ENCODE data around the gene HYOU1.
"Not testable (repeated sequence)": the region's sequence is repeated elsewhere in the genome, so short reads cannot be mapped to it uniquely, and the experiment has no call there.

Gene HYOU1, protein sequence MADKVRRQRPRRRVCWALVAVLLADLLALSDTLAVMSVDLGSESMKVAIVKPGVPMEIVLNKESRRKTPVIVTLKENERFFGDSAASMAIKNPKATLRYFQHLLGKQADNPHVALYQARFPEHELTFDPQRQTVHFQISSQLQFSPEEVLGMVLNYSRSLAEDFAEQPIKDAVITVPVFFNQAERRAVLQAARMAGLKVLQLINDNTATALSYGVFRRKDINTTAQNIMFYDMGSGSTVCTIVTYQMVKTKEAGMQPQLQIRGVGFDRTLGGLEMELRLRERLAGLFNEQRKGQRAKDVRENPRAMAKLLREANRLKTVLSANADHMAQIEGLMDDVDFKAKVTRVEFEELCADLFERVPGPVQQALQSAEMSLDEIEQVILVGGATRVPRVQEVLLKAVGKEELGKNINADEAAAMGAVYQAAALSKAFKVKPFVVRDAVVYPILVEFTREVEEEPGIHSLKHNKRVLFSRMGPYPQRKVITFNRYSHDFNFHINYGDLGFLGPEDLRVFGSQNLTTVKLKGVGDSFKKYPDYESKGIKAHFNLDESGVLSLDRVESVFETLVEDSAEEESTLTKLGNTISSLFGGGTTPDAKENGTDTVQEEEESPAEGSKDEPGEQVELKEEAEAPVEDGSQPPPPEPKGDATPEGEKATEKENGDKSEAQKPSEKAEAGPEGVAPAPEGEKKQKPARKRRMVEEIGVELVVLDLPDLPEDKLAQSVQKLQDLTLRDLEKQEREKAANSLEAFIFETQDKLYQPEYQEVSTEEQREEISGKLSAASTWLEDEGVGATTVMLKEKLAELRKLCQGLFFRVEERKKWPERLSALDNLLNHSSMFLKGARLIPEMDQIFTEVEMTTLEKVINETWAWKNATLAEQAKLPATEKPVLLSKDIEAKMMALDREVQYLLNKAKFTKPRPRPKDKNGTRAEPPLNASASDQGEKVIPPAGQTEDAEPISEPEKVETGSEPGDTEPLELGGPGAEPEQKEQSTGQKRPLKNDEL

DNA sequence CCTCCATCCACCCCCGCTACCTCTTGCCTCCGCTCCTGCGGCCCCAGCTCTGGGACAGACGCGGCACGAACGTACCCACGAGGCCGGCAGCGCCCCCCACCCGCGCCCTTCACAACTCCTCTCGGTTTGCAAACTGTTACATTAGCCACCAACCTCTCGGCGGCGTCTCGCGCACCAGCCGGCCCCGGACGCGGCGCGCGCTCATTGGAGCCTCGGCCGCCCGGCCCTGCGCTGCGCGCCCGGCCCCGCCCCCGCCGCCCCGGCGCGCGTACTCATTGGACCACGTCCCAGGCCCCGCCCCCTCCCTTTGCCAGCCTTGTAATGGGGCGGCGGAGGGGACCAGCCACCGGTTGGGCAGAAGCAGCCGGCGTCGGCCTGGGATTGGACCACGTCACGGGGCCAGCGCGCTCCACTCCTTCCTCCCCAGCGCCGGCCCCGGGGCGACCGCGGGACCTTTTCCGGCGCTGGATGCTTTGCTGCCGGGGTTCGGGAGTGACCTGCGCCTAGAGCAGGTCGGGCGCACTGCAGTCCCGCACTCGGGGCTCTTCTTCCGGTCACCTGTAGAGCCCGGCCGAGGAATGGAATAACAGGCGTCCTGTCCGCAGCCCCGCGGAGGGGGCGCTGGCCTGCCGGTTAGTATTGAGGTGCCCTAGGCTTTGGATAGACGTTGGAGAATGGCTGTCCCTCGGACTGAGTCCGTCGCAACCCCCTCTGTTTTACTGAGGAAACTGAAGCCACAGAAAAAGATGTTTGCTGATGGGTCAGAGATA lies at the start of gene HYOU1:
HYOU1 (minus strand) TSS at position 206 of the 770 bp plus-strand sequence. CDS start 1,045 bp downstream, outside the sequence.
- peak; percentile 96 to 97 for DNase-seq (ENCODE audit: low read depth in 2 of 2)
- H3K4me3 ChIP-seq (replicated peaks in 1 of 2; ENCODE audit: low read depth in 2 of 2, low read length in 2 of 2) = peak within 1 kb of the TSS; percentile 87 to 93
- TF ChIP-seq, protein P1, sequence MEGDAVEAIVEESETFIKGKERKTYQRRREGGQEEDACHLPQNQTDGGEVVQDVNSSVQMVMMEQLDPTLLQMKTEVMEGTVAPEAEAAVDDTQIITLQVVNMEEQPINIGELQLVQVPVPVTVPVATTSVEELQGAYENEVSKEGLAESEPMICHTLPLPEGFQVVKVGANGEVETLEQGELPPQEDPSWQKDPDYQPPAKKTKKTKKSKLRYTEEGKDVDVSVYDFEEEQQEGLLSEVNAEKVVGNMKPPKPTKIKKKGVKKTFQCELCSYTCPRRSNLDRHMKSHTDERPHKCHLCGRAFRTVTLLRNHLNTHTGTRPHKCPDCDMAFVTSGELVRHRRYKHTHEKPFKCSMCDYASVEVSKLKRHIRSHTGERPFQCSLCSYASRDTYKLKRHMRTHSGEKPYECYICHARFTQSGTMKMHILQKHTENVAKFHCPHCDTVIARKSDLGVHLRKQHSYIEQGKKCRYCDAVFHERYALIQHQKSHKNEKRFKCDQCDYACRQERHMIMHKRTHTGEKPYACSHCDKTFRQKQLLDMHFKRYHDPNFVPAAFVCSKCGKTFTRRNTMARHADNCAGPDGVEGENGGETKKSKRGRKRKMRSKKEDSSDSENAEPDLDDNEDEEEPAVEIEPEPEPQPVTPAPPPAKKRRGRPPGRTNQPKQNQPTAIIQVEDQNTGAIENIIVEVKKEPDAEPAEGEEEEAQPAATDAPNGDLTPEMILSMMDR (IDR thresholded peaks at IDR 0.05; ENCODE audit: low read depth, low read length) = peak; percentile 29

DNA sequence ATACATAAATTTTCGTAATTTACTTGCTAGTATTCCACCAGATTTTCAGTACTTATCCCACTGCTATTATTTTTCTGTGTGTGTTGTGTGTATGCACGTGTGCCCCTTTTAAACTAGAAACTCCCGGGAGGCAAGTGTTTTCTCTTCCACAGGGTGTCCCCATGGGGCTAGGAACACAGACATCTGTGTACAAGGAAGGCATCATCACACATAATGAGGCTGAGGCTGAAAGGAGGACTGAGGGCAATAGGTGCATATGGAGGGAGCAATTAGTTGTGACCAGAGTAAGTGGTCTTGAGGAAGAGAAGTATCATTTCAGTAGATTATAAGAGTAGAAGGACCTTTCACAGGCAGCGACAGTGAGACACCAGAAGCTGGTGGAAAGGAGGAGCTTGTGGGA lies 46.8 kb upstream of the HYOU1 start:
- TF ChIP-seq, protein P1 (IDR thresholded peaks at IDR 0.05; ENCODE audit: low read depth, low read length) = no peak
- no peak for DNase-seq (ENCODE audit: low read depth in 2 of 2)

DNA sequence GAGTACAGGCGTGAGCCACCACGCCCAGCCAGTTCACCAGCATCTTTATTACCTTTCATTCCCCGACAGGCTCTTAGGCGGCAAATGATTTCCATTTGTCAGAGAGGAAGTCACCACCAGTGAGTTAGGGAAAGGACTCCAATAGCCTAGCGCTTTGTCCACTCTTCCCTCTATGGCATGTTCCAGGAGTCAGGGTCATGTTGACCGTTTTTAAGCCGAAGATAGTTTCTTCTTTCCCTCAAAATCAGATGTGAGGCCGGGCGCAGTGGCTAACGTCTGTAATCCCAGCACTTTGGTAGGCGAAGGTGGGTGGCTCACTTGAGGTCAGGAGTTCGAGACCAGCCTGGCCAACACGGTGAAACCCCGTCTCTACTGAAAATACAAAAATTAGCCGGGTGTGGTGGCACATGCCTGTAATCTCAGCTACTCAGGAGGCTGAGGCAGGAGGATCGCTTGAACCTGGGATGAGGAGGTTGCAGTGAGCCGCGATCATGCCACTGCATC lies 46.2 kb upstream of the HYOU1 start:
- peak overlapping the region in 1 of 2 donors; percentile 87 for H3K4me3 ChIP-seq (replicated peaks in 1 of 2; ENCODE audit: low read depth in 2 of 2, low read length in 2 of 2)
- not testable (repeated sequence) for DNase-seq (ENCODE audit: low read depth in 2 of 2)

More for the DNA sequence above, 46.8 kb upstream of the HYOU1 start:
- H3K4me3 ChIP-seq (replicated peaks in 1 of 2; ENCODE audit: low read depth in 2 of 2, low read length in 2 of 2) = no peak overlapping the region

DNA sequence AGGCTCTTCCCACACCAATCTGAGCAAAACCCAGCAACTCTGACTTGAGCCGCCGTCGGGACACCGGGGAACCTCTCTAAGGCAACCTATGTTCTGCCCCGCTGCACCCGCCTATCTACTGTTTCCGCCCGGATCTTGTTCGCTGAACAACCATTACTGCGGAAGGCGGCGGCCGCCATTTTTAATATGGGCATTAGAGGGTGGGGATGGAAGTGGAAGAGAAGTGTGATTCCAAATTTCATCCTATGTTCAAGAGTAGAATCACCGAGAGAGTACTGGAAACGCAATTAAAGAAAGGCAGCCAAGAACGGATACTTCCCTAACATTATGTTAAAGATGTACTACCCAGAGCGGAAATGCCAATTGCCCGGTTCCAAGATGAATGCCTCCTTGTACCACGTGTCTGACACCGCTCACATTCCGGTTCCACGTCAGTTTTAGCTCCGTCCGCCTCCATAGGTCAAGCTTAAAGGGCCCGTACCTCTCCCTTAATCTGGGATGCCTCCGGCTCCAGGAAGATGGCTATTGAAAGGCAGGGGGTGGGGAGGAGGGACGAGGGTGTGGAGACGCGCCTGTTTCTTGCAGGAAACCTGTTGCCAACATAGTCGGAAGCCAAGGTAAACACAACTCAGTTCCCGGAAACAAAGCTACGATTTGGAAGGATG lies 44.9 kb upstream of the HYOU1 start, which contains the start of gene DPAGT1:
DPAGT1 (minus strand) TSS at position 95 of the 665 bp plus-strand sequence. CDS start 198 bp downstream, outside the sequence.
- TF ChIP-seq, protein P1 (IDR thresholded peaks at IDR 0.05; ENCODE audit: low read depth, low read length) = no peak
- peak within 1 kb of the TSS; percentile 85 to 87 for H3K4me3 ChIP-seq (replicated peaks in 1 of 2; ENCODE audit: low read depth in 2 of 2, low read length in 2 of 2)
- peak; percentile 98 to 99 for DNase-seq (ENCODE audit: low read depth in 2 of 2)

DNA sequence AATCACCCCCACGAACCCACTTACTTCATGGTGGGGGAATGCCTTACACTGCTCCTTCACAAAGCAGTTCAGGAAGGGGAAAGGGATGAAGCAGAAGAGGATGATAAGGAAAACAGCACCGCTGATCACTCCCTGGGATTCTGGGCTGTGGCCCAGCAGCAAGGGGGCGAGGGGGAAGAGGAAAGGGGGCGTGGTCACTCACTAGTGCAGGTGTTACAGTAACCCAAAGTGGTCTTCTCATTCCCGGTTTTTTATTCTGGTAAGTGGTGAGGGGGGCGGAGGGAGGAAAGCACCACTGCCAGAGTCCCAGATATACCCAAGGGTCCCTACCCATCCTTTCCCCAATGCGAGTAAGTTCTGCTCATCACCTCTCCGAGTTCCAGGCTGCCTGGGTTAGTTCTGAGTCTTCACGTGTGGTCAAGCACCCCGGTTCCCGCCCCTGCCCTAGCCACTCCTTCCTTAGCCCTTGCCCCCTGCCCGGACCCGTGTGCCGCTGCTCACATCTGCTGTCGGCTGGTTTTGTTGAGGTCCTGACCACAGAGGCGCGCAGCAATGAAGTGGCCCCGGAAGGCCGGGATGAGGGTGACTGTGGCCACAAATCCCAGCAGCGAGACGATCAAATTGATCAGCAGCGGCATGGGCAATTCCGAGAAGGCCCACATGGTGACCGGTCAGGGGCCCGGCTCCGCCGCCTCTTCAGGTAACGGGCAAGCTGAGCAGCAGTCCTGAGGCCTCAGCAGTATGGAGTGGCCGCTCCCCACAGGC lies 44.2 kb upstream of the HYOU1 start:
- DNase-seq (ENCODE audit: low read depth in 2 of 2) = no peak
- TF ChIP-seq, protein P1 (IDR thresholded peaks at IDR 0.05; ENCODE audit: low read depth, low read length) = no peak
- H3K4me3 ChIP-seq (replicated peaks in 1 of 2; ENCODE audit: low read depth in 2 of 2, low read length in 2 of 2) = peak overlapping the region; percentile 85 to 87
